SK-N-SH treated with all-trans-retinoic acid at 6 μM for 48 hours (cell line): ENCODE data around the gene SPHK2.
"Not testable (repeated sequence)": the region's sequence is repeated elsewhere in the genome, so short reads cannot be mapped to it uniquely, and the experiment has no call there.

Experiments used
- ATAC-seq: fragments of 200-7000 bp; cut with Tn5 transposase; 3 replicates; pipeline ENCODE4 v1.9.1; 2020; ENCODE audit warnings: mild to moderate bottlenecking, moderate library complexity
- ISL1 ChIP-seq: fragments of 250-450 bp; sonication (Bioruptor Pico); IDR thresholded peaks from 2 replicates; pipeline ENCODE4 v2.1.2; 2022; ENCODE audit warnings: mild to moderate bottlenecking, moderate library complexity
- OSR1 ChIP-seq: fragments of 250-450 bp; sonication (Bioruptor Pico); IDR thresholded peaks from 2 replicates; pipeline ENCODE4 v1.8.0; 2022; ENCODE audit warnings: moderate library complexity, mild to moderate bottlenecking, inconsistent platforms
- PPARA ChIP-seq: fragments of 250-450 bp; sonication (Bioruptor Pico); IDR thresholded peaks from 2 replicates; pipeline ENCODE4 v1.5.0; 2020; ENCODE audit warnings: mild to moderate bottlenecking, borderline replicate concordance
- TCF4 ChIP-seq: fragments of 250-450 bp; sonication (Bioruptor Pico); IDR thresholded peaks from 2 replicates; pipeline ENCODE4 v1.8.0; 2021; ENCODE audit warnings: mild to moderate bottlenecking, moderate library complexity, borderline replicate concordance
- ZFP3 ChIP-seq: fragments of 250-450 bp; sonication (Bioruptor Pico); IDR thresholded peaks from 2 replicates; pipeline ENCODE4 v1.5.0; 2020; ENCODE audit warnings: mild to moderate bottlenecking, moderate library complexity
- ZNF565 ChIP-seq: fragments of 450-650 bp; formaldehyde crosslinking; conservative IDR thresholded peaks from 2 replicates; pipeline ENCODE4 v1.5.0; 2020; ENCODE audit warnings: low read depth, mild to moderate bottlenecking, moderate library complexity
- ZNF8 ChIP-seq: fragments of 450-650 bp; formaldehyde crosslinking; IDR thresholded peaks from 2 replicates; pipeline ENCODE4 v1.5.0; 2020; ENCODE audit warnings: mild to moderate bottlenecking, moderate library complexity
- TF ChIP-seq, protein P1 (sequence below): fragments of 250-450 bp; sonication (Bioruptor Pico); IDR thresholded peaks from 2 replicates; pipeline ENCODE4 v1.5.1; 2020; ENCODE audit warnings: low read depth, mild to moderate bottlenecking, moderate library complexity
- TF ChIP-seq, protein P2 (sequence below): fragments of 250-450 bp; sonication (Bioruptor Pico); IDR thresholded peaks from 2 replicates; pipeline ENCODE4 v1.8.0; 2020; ENCODE audit warnings: mild to moderate bottlenecking, moderate library complexity, borderline replicate concordance

Gene SPHK2

DNA sequence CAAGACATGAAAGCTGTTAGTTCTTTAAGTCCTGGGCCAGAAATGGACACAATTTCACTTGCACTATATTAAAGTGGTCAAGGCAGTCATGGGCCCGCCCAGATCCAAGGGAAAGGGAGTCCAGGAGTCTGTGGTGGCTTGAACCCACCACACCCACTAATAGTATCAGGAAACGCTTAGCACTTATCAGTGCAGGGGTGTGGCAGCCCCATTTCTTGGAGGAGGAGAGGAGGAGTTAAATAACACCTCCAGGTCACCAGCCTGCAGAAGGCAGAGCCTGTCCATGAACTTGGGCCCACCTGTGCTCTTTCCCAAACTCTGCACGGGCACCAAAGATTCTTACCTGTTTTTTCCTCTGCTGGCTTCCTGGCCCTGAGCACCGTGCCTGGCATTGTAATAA lies 58.9 kb downstream of the SPHK2 start:
- no peak for ATAC-seq
- TF ChIP-seq, protein P1, sequence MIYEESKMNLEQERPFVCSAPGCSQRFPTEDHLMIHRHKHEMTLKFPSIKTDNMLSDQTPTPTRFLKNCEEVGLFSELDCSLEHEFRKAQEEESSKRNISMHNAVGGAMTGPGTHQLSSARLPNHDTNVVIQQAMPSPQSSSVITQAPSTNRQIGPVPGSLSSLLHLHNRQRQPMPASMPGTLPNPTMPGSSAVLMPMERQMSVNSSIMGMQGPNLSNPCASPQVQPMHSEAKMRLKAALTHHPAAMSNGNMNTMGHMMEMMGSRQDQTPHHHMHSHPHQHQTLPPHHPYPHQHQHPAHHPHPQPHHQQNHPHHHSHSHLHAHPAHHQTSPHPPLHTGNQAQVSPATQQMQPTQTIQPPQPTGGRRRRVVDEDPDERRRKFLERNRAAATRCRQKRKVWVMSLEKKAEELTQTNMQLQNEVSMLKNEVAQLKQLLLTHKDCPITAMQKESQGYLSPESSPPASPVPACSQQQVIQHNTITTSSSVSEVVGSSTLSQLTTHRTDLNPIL, result no peak
- no peak for TF ChIP-seq ZFP3 (CRISPR knock-in tag)
- no peak for TF ChIP-seq ZNF565
- TF ChIP-seq OSR1 (CRISPR knock-in tag), result no peak
- no peak for TF ChIP-seq TCF4 (CRISPR knock-in tag)
- no peak for TF ChIP-seq PPARA
- TF ChIP-seq, protein P2, sequence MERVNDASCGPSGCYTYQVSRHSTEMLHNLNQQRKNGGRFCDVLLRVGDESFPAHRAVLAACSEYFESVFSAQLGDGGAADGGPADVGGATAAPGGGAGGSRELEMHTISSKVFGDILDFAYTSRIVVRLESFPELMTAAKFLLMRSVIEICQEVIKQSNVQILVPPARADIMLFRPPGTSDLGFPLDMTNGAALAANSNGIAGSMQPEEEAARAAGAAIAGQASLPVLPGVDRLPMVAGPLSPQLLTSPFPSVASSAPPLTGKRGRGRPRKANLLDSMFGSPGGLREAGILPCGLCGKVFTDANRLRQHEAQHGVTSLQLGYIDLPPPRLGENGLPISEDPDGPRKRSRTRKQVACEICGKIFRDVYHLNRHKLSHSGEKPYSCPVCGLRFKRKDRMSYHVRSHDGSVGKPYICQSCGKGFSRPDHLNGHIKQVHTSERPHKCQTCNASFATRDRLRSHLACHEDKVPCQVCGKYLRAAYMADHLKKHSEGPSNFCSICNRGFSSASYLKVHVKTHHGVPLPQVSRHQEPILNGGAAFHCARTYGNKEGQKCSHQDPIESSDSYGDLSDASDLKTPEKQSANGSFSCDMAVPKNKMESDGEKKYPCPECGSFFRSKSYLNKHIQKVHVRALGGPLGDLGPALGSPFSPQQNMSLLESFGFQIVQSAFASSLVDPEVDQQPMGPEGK (CRISPR knock-in tag), result no peak
- TF ChIP-seq ISL1 (CRISPR knock-in tag), result no peak
- no peak for TF ChIP-seq ZNF8 (CRISPR knock-in tag)

DNA sequence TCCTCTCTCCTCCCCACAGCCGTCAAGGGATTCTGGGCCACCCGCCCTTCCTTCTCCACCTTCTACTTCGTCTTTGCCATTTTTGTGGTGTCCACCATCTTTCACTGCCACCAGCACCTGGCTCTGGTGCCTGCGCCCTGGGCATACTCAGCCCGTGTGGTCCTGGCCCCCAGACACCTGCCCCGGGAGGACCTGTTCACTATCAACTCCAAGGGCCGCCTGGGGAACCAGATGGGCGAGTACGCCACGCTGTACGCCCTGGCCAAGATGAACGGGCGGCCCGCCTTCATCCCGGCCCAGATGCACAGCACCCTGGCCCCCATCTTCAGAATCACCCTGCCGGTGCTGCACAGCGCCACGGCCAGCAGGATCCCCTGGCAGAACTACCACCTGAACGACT lies 60.7 kb downstream of the SPHK2 start:
- not testable (repeated sequence) for ATAC-seq
